Fibroblast of lung (primary cell): ENCODE data around the gene DUSP14. TPM values are rescaled to one million over a fixed set of nuclear protein-coding genes. Genes with fewer than 3 reads are reported as not detected.

ENCODE experiments used
- DNase-seq, 2 donors: peaks; one replicate each; pipeline versions ENCODE4 v3.0.0 to v3.0.0-alpha.2; 2010; ENCODE audit warnings: low read depth in 2 of 2
- H2AFZ ChIP-seq: 2 replicates; pipeline ENCODE4 v1.5.1; 2012; ENCODE audit warnings: low read length, control low read depth, inconsistent platforms
- H3K27ac ChIP-seq: 2 replicates; pipeline ENCODE4 v1.5.1; 2011; ENCODE audit warnings: low read length, control low read depth; ENCODE audit not compliant: insufficient read depth
- H3K27me3 ChIP-seq: 2 replicates; pipeline ENCODE4 v1.5.1; 2011; ENCODE audit warnings: mild to moderate bottlenecking, low read length; ENCODE audit not compliant: control insufficient read depth, insufficient read depth
- H3K36me3 ChIP-seq: 2 replicates; pipeline ENCODE4 v1.5.1; 2011; ENCODE audit warnings: low read length; ENCODE audit not compliant: control insufficient read depth, insufficient read depth
- H3K4me1 ChIP-seq: 2 replicates; pipeline ENCODE4 v1.5.1; 2011; ENCODE audit warnings: low read length; ENCODE audit not compliant: control insufficient read depth, insufficient read depth; ENCODE audit errors: extremely low read depth
- H3K4me2 ChIP-seq: 2 replicates; pipeline ENCODE4 v1.5.1; 2011; ENCODE audit warnings: low read length, control low read depth; ENCODE audit not compliant: insufficient read depth; ENCODE audit errors: extremely low read depth
- H3K4me3 ChIP-seq, 4 experiments: fragments of 200-600 bp in 1 of 4; sonication (generic) in 1 of 4; replicated peaks in 1 of 4; 2 replicates each; pipeline ENCODE4 v1.5.1; 2011 to 2016; ENCODE audit warnings: low read length in 4 of 4, low read depth in 3 of 4, mild to moderate bottlenecking in 3 of 4, control low read depth in 2 of 4, inconsistent platforms in 1 of 4, mixed read lengths in 1 of 4; ENCODE audit not compliant: insufficient read depth in 1 of 4; ENCODE audit errors: control extremely low read depth in 1 of 4
- H3K79me2 ChIP-seq: 2 replicates; pipeline ENCODE4 v1.5.1; 2012; ENCODE audit warnings: mild to moderate bottlenecking, low read length, inconsistent platforms; ENCODE audit not compliant: control insufficient read depth, insufficient read depth
- H3K9ac ChIP-seq: 2 replicates; pipeline ENCODE4 v1.5.1; 2011; ENCODE audit warnings: mild to moderate bottlenecking, low read length, control low read depth; ENCODE audit not compliant: insufficient read depth
- H3K9me3 ChIP-seq: 2 replicates; pipeline ENCODE4 v1.5.1; 2012; ENCODE audit warnings: low read depth, low read length; ENCODE audit not compliant: control insufficient read depth, insufficient read depth
- H4K20me1 ChIP-seq: 2 replicates; pipeline ENCODE4 v1.5.1; 2011; ENCODE audit warnings: low read length; ENCODE audit not compliant: control insufficient read depth, insufficient read depth; ENCODE audit errors: extremely low read depth
- CTCF ChIP-seq, 2 donors: IDR thresholded peaks in 1 of 2; conservative IDR thresholded peaks in 1 of 2; 1 replicate in 1 of 2; 2 replicates in 1 of 2; pipeline ENCODE4 v1.5.1; 2011 to 2012; ENCODE audit warnings: low read length in 2 of 2, control low read depth in 1 of 2, inconsistent platforms in 1 of 2, low read depth in 1 of 2, mild to moderate bottlenecking in 1 of 2
- EZH2 ChIP-seq: IDR thresholded peaks from 2 replicates; pipeline ENCODE4 v1.5.1; 2012; ENCODE audit warnings: low read length, control low read depth, mild to moderate bottlenecking; ENCODE audit errors: missing control alignments
- polyA plus RNA-seq, 2 donors: library from polyadenylated mRNA; depleted of rRNA in 1 of 2; stranded (reverse) in 1 of 2; unstranded in 1 of 2; fragments of >200 nt; gene quantifications; 2 replicates each; pipeline ENCODE4 v1.2.1, GENCODE V29; 2011 to 2012; ENCODE audit warnings: missing spikeins in 1 of 2
- total RNA-seq: library from RNA; depleted of rRNA; stranded (reverse); fragments of >200 nt; gene quantifications from 2 replicates; pipeline ENCODE4 v1.2.1, GENCODE V29; 2014

DUSP14 gene
- total and polyA plus RNA-seq, 2 donors (not counting 1 experiment from before 2014, with no cell fraction given): 121 to 161 TPM

- Histone ChIP-seq H2AFZ (no peak overlapping the region), H3K36me3 (peaks cover 6% of the 10 kb centered on the region), H3K27me3 (no peaks in the 10 kb centered on the region), H3K27ac (no peak overlapping the region), H3K79me2 (no peaks in the 10 kb centered on the region), H3K9me3 (no peaks in the 10 kb centered on the region), H3K4me3 (no peak overlapping the region), H3K4me2 (no peak overlapping the region), H4K20me1 (no peaks in the 10 kb centered on the region), H3K4me1 (no peaks in the 10 kb centered on the region), H3K9ac (no peak overlapping the region)
- no peak for DNase-seq
- TF ChIP-seq EZH2: no peak
- no peak for TF ChIP-seq CTCF (conservative IDR thresholded peaks at IDR 0.05 in 1 of 2, IDR thresholded peaks at IDR 0.05 in 1 of 2; ENCODE audit: low read depth in 1 of 2, low read length in 2 of 2)
Measured at GRCh38 chr17:37470181-37470580, 19.5 kb upstream of the DUSP14 start.

GRCh38 chr17:37475731-37476420 is 13.8 kb upstream of the DUSP14 start:
- H3K9ac ChIP-seq: no peak overlapping the region
- H3K27ac ChIP-seq: peak overlapping the region; percentile 55
- H3K9me3 ChIP-seq: no peaks in the 10 kb centered on the region
- H4K20me1 ChIP-seq: no peaks in the 10 kb centered on the region
- H3K36me3 ChIP-seq: peaks cover 11% of the 10 kb centered on the region
- H3K4me3 ChIP-seq: no peak overlapping the region
- H3K4me2 ChIP-seq: no peak overlapping the region
- H3K79me2 ChIP-seq: no peaks in the 10 kb centered on the region
- no peak for DNase-seq
- TF ChIP-seq EZH2 (no peak), CTCF (conservative IDR thresholded peaks at IDR 0.05 in 1 of 2, IDR thresholded peaks at IDR 0.05 in 1 of 2; ENCODE audit: low read depth in 1 of 2, low read length in 2 of 2) (no peak)
- H2AFZ ChIP-seq: no peak overlapping the region
- no peaks in the 10 kb centered on the region for H3K27me3 ChIP-seq
- H3K4me1 ChIP-seq: peaks cover 20% of the 10 kb centered on the region

GRCh38 chr17:37476431-37477120 is 13.1 kb upstream of the DUSP14 start:
- Histone ChIP-seq H2AFZ (no peak overlapping the region), H3K36me3 (peaks cover 9% of the 10 kb centered on the region), H3K4me2 (no peak overlapping the region), H3K9ac (no peak overlapping the region), H3K4me3 (no peak overlapping the region), H3K27me3 (no peaks in the 10 kb centered on the region), H3K79me2 (no peaks in the 10 kb centered on the region), H4K20me1 (no peaks in the 10 kb centered on the region), H3K27ac (peak overlapping the region; percentile 55), H3K9me3 (no peaks in the 10 kb centered on the region), H3K4me1 (peaks cover 23% of the 10 kb centered on the region)
- TF ChIP-seq CTCF (conservative IDR thresholded peaks at IDR 0.05 in 1 of 2, IDR thresholded peaks at IDR 0.05 in 1 of 2; ENCODE audit: low read depth in 1 of 2, low read length in 2 of 2): no peak
- no peak for TF ChIP-seq EZH2
- DNase-seq: peak; percentile 47 to 68
